ENCODE data around the gene KHNYN.
"Not testable (repeated sequence)": the region's sequence is repeated elsewhere in the genome, so short reads cannot be mapped to it uniquely, and the experiment has no call there.

The KHNYN gene

DNA sequence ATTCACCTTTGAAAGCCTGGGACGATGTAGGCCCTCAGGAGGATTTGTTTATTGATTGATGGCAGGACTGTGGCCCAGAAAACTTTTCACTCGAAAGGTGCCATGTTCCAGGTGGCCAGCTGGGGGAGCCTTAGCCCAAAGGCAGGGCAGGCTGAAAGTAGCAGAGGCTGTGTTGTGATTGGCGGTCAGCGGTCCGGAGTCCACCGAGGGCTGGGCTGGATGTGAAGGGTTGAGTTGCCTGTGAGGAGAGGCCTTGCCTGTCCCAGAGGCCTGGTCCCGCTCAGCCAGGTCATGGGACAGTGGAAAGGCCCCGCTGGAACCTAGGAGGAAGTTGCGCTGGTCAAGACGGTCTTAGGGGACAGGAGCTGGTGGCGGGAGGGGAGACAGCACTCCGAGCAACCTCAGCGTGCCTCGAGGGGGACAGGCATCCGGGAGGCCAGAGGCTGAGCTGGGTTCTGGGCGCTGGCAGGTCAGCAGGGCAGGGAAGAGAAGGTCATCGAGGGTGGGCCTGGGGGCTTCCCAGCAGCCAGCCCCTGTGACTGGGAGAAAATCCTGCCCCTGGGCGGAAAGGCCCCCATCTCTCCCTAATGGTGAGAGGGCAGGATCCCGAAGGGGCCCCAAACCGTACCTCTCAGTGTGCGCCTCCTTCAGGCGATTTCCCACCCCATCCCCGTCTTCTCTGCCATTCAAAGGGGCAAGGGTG, 52.0 kb downstream of the KHNYN start:
- FAIRE-seq = no peak

DNA sequence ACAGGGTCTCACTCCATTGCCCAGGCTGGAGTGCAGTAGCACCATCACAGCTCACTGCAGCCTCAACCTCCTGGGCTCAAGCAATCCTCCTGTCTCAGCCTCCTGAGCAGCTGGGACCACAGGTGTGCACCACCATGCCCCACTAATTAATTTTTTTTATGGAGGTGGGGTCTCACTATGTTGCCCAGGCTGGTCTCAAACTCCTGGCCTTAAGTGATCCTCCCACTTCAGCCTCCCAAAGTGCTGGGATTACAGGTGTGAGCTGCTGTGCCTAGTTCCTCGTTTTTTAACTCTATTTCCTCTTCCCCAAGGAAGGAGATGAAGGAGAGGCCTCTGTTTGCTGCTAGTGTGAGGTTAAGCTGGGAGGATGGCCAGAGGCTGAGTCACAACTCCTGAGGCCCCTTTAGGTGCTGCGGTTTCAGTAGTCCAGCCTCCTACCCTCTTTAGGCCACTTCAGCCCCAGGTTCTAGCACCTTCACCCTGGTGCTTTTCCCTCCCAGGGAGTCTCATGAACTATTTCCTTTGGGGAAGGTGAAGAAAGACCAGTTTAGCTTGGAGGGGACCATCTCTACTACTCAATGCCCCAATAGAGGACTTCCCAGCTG, 53.0 kb downstream of the KHNYN start:
- not testable (repeated sequence) for FAIRE-seq

- no peak for FAIRE-seq
These were observed 54.0 kb downstream of the KHNYN start for GRCh38 chr14:24483604-24484252.
